Measurements from ENCODE around the gene SLC35G6. TPM values are rescaled to one million over a fixed set of nuclear protein-coding genes. Genes with fewer than 3 reads are reported as not detected.

The SLC35G6 gene
- total and polyA plus RNA-seq, 9 donors: not detected

DNA sequence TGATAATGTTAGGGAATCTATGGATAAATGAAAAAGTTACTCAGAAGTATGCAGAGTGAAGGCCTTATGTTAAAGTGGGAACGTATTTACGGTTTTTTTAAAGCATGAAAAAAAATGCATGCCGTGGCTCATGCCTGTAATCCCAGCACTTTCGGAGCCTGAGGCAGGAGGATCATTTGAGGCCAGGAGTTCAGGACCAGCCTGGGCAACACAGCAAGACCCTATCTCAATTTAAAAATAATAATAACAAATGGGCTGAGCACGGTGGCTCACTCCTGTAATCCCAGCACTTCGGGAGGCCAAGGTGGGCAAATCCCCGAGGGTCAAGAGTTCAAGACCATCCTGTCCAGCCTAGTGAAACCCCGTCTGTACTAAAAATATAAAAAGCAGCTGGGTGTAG, 8.9 kb downstream of the SLC35G6 start:
- Histone ChIP-seq H3K27ac (no peak overlapping the region), H3K27me3 (no peaks in the 10 kb centered on the region), H3K9me3 (no peaks in the 10 kb centered on the region), H3K36me3 (no peaks in the 10 kb centered on the region), H3K4me1 (ENCODE audit: insufficient read depth) (peaks cover 14% of the 10 kb centered on the region), H3K4me3 (no peak overlapping the region)
- intact Hi-C loops (cut with DNase I): no loop called here
- DNase-seq: no peak
- TF ChIP-seq EP300 (IDR thresholded peaks at IDR 0.05) (no peak), POLR2A (IDR thresholded peaks at IDR 0.05) (no peak)
- TF ChIP-seq, protein P1, sequence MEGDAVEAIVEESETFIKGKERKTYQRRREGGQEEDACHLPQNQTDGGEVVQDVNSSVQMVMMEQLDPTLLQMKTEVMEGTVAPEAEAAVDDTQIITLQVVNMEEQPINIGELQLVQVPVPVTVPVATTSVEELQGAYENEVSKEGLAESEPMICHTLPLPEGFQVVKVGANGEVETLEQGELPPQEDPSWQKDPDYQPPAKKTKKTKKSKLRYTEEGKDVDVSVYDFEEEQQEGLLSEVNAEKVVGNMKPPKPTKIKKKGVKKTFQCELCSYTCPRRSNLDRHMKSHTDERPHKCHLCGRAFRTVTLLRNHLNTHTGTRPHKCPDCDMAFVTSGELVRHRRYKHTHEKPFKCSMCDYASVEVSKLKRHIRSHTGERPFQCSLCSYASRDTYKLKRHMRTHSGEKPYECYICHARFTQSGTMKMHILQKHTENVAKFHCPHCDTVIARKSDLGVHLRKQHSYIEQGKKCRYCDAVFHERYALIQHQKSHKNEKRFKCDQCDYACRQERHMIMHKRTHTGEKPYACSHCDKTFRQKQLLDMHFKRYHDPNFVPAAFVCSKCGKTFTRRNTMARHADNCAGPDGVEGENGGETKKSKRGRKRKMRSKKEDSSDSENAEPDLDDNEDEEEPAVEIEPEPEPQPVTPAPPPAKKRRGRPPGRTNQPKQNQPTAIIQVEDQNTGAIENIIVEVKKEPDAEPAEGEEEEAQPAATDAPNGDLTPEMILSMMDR (IDR thresholded peaks at IDR 0.05): no peak
- WGBS, 3 donors: 51 to 64% (median 59%) methylated on average over 8 of the region's 8 CpGs

GRCh38 chr17:7491583-7491982, 10.3 kb downstream of the SLC35G6 start:
- H3K4me1 ChIP-seq (ENCODE audit: insufficient read depth): peaks cover 12% of the 10 kb centered on the region
- H3K9me3 ChIP-seq: no peaks in the 10 kb centered on the region
- TF ChIP-seq, protein P1 (IDR thresholded peaks at IDR 0.05): no peak
- TF ChIP-seq EP300 (IDR thresholded peaks at IDR 0.05) (no peak), POLR2A (IDR thresholded peaks at IDR 0.05) (no peak)
- 91 to 95% (median 93%) methylated on average over 1 of the region's 1 CpG for WGBS, 3 donors
- DNase-seq: no peak
- no peaks in the 10 kb centered on the region for H3K36me3 ChIP-seq
- intact Hi-C loops (cut with DNase I): no loop called here
- H3K27ac ChIP-seq: no peak overlapping the region
- no peak overlapping the region for H3K4me3 ChIP-seq
- H3K27me3 ChIP-seq: no peaks in the 10 kb centered on the region

GRCh38 chr17:7493941-7494340, 12.7 kb downstream of the SLC35G6 start:
- intact Hi-C loops (cut with DNase I): no loop called here
- WGBS, 3 donors: 91 to 92% (median 92%) methylated on average over 3 of the region's 3 CpGs

GRCh38 chr17:7495906-7496434, 14.7 kb downstream of the SLC35G6 start:
- Histone ChIP-seq H3K9me3 (no peaks in the 10 kb centered on the region), H3K27me3 (no peaks in the 10 kb centered on the region), H3K36me3 (no peaks in the 10 kb centered on the region), H3K4me1 (ENCODE audit: insufficient read depth) (peaks cover 1% of the 10 kb centered on the region), H3K4me3 (no peak overlapping the region), H3K27ac (no peak overlapping the region)
- intact Hi-C loops (cut with DNase I): no loop called here
- DNase-seq: no peak
- WGBS, 3 donors: 82 to 85% (median 84%) methylated on average over 12 of the region's 12 CpGs
- no peak for TF ChIP-seq POLR2A (IDR thresholded peaks at IDR 0.05)
- no peak for TF ChIP-seq EP300 (IDR thresholded peaks at IDR 0.05)
- TF ChIP-seq, protein P1 (IDR thresholded peaks at IDR 0.05): no peak

More at GRCh38 chr17:7493941-7494340, 12.7 kb downstream of the SLC35G6 start:
- no peaks in the 10 kb centered on the region for H3K9me3 ChIP-seq
- TF ChIP-seq, protein P1 (IDR thresholded peaks at IDR 0.05): no peak
- TF ChIP-seq POLR2A (IDR thresholded peaks at IDR 0.05) (no peak), EP300 (IDR thresholded peaks at IDR 0.05) (no peak)
- no peak overlapping the region for H3K27ac ChIP-seq
- H3K36me3 ChIP-seq: no peaks in the 10 kb centered on the region
- no peaks in the 10 kb centered on the region for H3K27me3 ChIP-seq
- no peak overlapping the region for H3K4me3 ChIP-seq
- H3K4me1 ChIP-seq (ENCODE audit: insufficient read depth): peaks cover 5% of the 10 kb centered on the region
- DNase-seq: no peak

All from ovary (tissue), 9 donors.